Measurements from ENCODE around the gene LRGUK. TPM values are rescaled to one million over a fixed set of nuclear protein-coding genes. Genes with fewer than 3 reads are reported as not detected.

LRGUK gene
- total RNA-seq, 1 experiment from 2014 or later = 1.0 TPM

- Histone ChIP-seq H4K20me1 (ENCODE audit: low read length) (no peaks in the 10 kb centered on the region), H3K79me2 (ENCODE audit: low read length) (no peaks in the 10 kb centered on the region), H3K27me3 (ENCODE audit: low read length) (no peaks in the 10 kb centered on the region), H3K9me3 (ENCODE audit: low read length) (no peaks in the 10 kb centered on the region), H3K4me1 (ENCODE audit: insufficient read depth, low read length) (no peaks in the 10 kb centered on the region), H3K4me3 (ENCODE audit: low read length) (no peak overlapping the region), H2AFZ (ENCODE audit: low read length) (no peak overlapping the region), H3K36me3 (ENCODE audit: low read depth, low read length) (no peaks in the 10 kb centered on the region), H3K27ac (ENCODE audit: low read length) (no peak overlapping the region), H3K9me2 (replicated peaks; ENCODE audit: low read length) (no peaks in the 10 kb centered on the region), H3F3A (ENCODE audit: low read length, unreplicated experiment) (no peaks in the 10 kb centered on the region), H3K4me2 (ENCODE audit: low read length) (no peak overlapping the region), H3K9ac (ENCODE audit: low read length) (no peak overlapping the region)
- BruUV-seq (replicated peaks) = no TSS peak
- CTCF ChIA-PET = no interaction called here
- POLR2A ChIA-PET (ENCODE audit: unreplicated experiment) = no interaction called here
- ATAC-seq = no peak
- intact Hi-C loops (cut with micrococcal nuclease) = no loop called here
- DNase-seq = no peak
- TF ChIP-seq EZH2 (IDR thresholded peaks at IDR 0.05; ENCODE audit: low read length, unreplicated experiment) (no peak), EZH2phosphoT487 (IDR thresholded peaks at IDR 0.05; ENCODE audit: borderline replicate concordance, low read length) (no peak), CTCF (conservative IDR thresholded peaks at IDR 0.05; ENCODE audit: low read depth, low read length) (no peak)
Observed at GRCh38 chr7:134155871-134156270, 28.7 kb downstream of the LRGUK start.

GRCh38 chr7:134165252-134165651 lies 38.1 kb downstream of the LRGUK start:
- ChIA-PET POLR2A (ENCODE audit: unreplicated experiment) (no interaction called here), CTCF (no interaction called here)
- no peak overlapping the region for H3K4me2 ChIP-seq (ENCODE audit: low read length)
- TF ChIP-seq EZH2 (IDR thresholded peaks at IDR 0.05; ENCODE audit: low read length, unreplicated experiment) (no peak), CTCF (conservative IDR thresholded peaks at IDR 0.05; ENCODE audit: low read depth, low read length) (no peak), EZH2phosphoT487 (IDR thresholded peaks at IDR 0.05; ENCODE audit: borderline replicate concordance, low read length) (no peak)
- intact Hi-C loops (cut with micrococcal nuclease) = no loop called here
- no peaks in the 10 kb centered on the region for H3K4me1 ChIP-seq (ENCODE audit: insufficient read depth, low read length)
- no peaks in the 10 kb centered on the region for H3K36me3 ChIP-seq (ENCODE audit: low read depth, low read length)
- no peak overlapping the region for H3K27ac ChIP-seq (ENCODE audit: low read length)
- ATAC-seq (no peak), DNase-seq (no peak)
- H3K79me2 ChIP-seq (ENCODE audit: low read length) = no peaks in the 10 kb centered on the region
- H3K9ac ChIP-seq (ENCODE audit: low read length) = no peak overlapping the region
- H4K20me1 ChIP-seq (ENCODE audit: low read length) = no peaks in the 10 kb centered on the region
- H3K9me2 ChIP-seq (replicated peaks; ENCODE audit: low read length) = no peaks in the 10 kb centered on the region
- BruUV-seq (replicated peaks) = no TSS peak
- no peaks in the 10 kb centered on the region for H3K27me3 ChIP-seq (ENCODE audit: low read length)
- no peaks in the 10 kb centered on the region for H3K9me3 ChIP-seq (ENCODE audit: low read length)
- no peak overlapping the region for H3K4me3 ChIP-seq (ENCODE audit: low read length)
- no peak overlapping the region for H2AFZ ChIP-seq (ENCODE audit: low read length)
- no peaks in the 10 kb centered on the region for H3F3A ChIP-seq (ENCODE audit: low read length, unreplicated experiment)

GRCh38 chr7:134167250-134167649 lies 40.1 kb downstream of the LRGUK start:
- Histone ChIP-seq H3K4me2 (ENCODE audit: low read length) (no peak overlapping the region), H3K9ac (ENCODE audit: low read length) (no peak overlapping the region), H3K9me3 (ENCODE audit: low read length) (no peaks in the 10 kb centered on the region), H3F3A (ENCODE audit: low read length, unreplicated experiment) (no peaks in the 10 kb centered on the region), H3K79me2 (ENCODE audit: low read length) (no peaks in the 10 kb centered on the region), H2AFZ (ENCODE audit: low read length) (no peak overlapping the region), H3K4me1 (ENCODE audit: insufficient read depth, low read length) (no peaks in the 10 kb centered on the region), H3K9me2 (replicated peaks; ENCODE audit: low read length) (no peaks in the 10 kb centered on the region), H3K27me3 (ENCODE audit: low read length) (no peaks in the 10 kb centered on the region), H4K20me1 (ENCODE audit: low read length) (no peaks in the 10 kb centered on the region), H3K27ac (ENCODE audit: low read length) (no peak overlapping the region), H3K36me3 (ENCODE audit: low read depth, low read length) (no peaks in the 10 kb centered on the region), H3K4me3 (ENCODE audit: low read length) (no peak overlapping the region)
- ChIA-PET CTCF (no interaction called here), POLR2A (ENCODE audit: unreplicated experiment) (no interaction called here)
- DNase-seq (no peak), ATAC-seq (no peak)
- BruUV-seq (replicated peaks) = no TSS peak
- TF ChIP-seq EZH2 (IDR thresholded peaks at IDR 0.05; ENCODE audit: low read length, unreplicated experiment) (no peak), CTCF (conservative IDR thresholded peaks at IDR 0.05; ENCODE audit: low read depth, low read length) (no peak), EZH2phosphoT487 (IDR thresholded peaks at IDR 0.05; ENCODE audit: borderline replicate concordance, low read length) (no peak)
- intact Hi-C loops (cut with micrococcal nuclease) = no loop called here
